Nucleus accumbens (tissue), 56 donors: ENCODE measurements around the gene UBE2J2.

Experiments used
- DNase-seq, 56 donors: peaks; one replicate each; lab custom pipeline; 2025; lab: John Stamatoyannopoulos, UW

The UBE2J2 gene

DNA sequence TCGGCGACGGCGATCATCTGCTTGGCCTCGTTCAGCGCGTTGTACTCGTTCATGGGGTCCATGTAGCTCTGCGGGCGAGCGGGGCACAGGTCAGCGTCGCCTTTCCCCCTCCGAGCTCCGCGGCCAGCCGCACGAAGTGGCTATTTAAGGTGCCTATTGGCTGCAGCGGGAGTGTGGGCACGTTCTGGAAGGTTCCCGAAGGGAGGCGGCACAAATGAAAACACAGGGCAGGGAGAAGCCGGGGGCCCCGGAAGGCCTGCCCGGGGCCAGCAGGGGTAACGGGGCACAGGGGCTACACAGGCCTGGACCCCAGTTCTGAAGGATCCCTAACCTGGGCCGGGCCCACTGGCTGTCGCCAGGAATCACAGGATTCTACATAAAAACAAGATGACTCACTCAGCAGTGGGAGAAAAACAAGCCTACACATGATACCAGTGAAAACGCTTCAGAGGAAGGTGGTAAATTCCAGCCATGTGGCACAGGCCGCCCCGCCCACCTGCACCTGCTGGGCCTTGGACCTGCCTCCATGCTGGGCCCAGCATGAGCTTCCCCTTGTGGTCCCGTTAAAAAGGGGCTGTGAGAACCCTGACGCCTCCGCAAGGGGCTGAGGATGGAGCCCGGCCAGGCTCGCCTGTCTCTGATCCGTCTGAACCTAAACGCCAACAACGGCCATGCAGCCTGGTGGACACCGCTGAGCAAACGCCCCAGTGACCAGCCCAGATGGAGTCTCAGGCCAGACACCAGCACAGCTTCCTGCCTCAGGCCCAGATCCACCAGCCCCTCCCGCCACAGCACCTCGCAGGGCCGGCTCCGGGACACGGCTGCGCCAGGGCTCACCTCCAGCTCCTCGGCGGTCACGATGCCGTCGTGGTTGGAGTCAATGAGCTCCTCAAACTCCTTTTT is 55.8 kb downstream of the UBE2J2 start:
- DNase-seq, result peak in 1 of 56 donors; percentile 65

DNA sequence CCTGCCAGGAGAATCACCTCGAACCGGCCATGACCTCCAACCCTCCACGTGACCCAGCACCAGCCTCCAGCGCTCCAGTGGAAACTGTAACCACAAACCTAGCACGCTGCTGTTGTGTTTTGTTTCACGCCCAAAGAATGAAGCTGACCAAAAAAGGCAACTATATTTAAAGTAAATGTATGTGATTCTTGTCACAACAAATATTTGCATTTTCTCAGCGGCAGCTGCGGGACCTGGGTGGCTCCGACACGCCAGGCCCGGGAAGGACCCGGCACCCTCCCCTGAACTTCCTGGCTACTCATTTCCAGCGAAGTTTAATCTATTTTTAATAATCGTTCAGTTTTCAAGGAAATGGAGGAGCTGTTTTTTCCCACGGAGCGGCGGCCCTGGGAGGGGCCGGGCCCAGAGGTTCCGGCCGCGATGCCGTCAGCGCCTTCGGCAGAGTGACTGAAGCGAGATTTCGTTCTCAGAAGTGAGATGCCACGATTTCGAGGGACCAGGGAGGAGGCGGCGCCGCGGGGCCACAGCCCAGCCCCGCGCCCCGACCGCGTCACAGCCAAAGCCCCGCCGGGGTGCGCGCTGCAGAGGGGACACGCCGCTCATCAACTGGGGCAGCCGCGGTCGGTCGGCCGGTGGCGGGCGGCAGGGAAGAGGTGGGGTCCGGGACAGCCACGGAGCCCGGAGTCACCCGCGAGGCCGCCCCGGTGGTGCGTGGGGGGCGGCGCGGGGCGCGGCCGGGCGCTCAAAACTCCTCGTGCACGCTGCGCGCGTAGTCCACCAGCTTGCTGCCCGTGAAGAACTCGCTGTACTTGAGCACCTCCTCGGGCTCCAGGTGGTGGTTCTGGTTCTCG is 56.7 kb downstream of the UBE2J2 start:
- DNase-seq, result no peak

DNA sequence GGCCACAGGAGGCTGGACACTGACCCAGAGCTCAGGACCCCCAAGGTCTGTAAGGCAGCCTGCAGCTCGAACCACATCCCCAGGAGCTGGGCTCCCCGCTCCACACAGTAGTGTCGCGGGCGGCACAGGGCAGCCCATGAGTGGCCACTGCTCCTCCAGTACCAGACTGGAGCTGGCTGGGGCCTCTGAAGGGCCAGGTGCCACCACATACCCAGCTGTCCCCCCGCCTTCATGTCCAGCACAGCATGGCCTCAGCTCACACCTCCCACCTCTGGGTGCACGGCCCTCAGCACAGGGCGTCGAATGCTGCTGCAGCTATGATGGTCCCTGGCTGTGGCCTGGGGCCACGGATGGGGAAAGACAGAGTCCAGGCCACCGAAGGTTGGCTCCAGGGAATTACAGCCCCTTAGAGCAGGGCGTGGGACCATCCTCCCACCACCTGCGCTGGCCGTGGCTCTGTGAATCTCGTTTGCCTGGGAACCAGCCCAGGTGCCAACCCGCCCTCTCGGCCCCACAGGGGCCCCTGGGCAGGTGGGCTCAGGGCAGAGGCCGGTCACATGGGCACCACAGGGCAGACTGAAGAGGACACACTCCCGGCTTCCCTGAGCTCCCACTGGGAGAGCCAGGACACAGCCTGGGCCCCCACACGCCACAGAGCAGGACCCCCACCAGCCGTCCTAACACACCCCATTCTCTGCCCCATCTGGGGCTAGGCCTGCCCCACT is 57.6 kb downstream of the UBE2J2 start:
- DNase-seq, result no peak

DNA sequence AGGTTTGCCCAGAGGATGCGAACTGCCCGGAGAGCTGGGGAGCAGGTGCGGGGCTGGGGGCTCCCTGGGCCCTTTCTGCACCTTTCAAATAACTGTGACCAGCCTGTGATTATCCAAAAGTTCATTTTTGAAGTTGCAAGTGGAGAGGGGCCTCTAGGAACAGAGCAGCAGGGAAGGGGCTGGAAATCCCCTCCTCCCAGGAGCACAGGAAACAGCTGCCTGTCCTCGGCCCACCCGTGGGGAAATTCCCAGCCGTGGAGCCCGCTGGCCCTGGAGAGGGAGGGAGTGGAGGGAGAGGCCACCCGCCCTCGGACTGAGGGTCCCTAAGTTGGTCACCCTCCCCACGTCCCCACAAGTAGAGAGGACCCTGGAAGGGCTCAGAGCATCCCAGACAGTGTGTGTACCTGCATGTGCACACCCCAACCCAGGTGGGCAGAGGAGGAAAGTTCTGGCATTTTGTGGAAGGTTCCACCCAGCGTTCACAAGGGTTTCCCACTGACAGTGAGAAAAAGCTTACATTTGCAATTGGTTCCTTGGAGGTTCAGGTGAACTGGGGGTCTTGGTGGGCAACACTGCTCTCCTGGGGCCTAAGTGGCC is 58.5 kb downstream of the UBE2J2 start:
- no peak for DNase-seq

DNA sequence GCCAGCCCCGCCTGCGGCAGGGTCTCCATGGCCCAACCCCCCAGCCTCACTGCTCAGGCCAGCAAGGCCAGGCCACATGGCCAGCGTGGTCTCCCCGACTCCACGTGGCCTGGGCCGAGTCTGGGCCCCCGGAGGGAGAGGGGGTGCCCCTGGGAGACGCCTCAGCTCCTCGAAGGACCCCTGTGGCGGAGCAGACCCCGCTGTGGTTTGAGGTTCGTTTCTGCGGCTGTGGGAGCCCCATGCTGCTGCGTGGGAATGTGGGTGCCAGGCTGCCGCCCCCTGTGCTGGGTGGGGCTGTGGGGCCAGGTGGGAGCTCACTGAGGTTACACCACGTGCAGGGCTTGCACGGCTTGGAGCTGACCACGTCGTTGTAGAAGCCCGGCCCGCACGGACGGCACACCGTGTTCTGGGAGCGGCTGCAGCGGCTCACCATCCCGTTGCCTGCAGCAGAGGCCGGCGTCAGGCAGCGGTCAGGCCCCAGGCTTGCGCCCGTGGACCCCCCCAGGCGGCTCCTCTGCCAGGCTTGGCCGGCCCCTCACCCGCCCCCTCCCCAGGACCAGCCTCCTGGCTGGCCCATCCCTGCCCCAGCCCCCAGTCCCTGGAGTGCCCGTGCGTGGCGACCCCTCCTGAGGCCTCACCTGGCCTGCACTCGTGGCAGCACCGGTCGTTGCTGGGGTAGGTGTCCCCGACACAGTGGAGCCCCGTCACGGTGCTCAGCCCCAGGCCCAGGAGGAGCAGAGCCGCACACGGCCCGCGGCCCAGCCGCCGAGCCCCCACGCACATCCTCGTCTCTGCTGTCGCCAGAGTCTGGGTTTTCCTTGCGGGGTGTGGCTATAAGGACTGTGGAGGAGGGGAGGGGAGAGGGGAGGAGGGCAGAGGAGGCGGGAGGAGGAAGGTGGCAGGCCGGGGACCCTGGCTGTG is 60.0 kb downstream of the UBE2J2 start, which contains the start of gene TNFRSF4:
Gene TNFRSF4 (minus strand): TSS at position 809 of the 921 bp plus-strand sequence. CDS start 26 bp downstream, at position 783.
- no peak for DNase-seq

DNA sequence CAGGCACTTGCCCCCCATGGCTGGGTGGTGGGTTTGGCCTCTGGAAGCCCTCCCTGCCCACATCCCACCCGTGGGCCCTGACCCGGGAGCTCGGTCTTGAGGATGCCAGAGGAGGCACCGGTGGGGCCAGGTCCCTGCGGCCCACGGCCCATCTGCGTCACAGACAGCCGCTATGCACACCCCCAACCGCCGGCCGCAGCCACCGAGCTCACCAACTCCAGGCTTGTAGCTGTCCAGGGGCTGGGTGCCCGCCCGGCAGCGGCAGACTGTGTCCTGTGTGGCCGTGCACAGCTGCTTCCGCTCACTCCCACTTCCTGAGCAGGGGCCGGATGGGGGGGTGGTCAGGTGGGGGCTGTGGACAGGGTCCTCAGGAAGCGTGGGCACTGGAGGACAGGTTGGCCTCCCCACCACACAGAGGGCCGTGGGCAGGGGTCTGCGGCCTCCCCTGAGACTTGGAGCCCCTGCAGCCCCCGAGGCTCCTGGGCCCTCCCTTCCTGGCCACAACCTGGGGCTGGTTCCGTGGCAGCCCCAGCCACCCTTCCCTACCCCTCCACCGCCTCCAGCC is 60.8 kb downstream of the UBE2J2 start:
- no peak for DNase-seq

DNA sequence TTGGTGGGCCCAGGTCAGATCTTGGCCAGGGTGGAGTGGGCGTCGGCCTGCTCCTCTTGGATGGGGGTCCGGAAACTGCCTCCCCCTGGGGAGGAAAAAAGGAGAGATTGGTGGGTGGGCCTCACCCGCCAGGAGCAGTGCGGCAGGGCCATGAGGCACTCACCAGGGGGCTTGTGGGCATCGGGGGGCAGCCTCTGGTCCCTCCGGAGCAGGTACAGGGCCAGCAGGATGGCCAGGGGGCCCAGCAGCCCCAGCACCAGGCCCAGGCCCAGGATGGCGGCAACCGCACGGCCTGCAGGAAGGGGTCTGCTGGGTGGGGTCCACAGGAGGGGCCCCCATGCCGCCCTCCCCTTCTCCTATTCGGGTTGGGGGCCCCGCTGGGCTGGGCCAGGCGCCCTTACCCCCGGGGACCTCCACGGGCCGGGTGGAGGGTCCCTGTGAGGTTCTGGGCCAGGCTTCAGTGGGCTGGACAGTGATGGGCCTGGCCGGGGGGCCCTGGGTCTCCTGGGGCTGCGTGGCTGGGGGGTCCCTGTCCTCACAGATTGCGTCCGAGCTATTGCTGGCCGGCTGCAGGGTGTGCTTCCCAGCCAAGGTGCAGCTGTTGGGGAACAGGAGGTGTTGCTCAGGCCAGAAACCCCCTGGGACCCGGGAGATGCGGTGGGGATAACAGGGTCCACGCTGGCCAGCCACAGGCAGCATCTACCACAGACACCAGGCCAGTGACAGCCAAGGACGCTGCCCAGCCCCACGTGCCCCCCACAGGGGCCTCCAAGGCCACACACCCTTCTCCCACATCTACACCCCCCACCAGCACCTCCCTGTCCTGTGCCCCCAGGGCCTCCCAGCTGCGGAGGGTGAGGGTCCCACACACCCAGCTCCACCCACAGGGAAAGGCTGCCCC is 61.9 kb downstream of the UBE2J2 start:
- DNase-seq, result no peak

DNA sequence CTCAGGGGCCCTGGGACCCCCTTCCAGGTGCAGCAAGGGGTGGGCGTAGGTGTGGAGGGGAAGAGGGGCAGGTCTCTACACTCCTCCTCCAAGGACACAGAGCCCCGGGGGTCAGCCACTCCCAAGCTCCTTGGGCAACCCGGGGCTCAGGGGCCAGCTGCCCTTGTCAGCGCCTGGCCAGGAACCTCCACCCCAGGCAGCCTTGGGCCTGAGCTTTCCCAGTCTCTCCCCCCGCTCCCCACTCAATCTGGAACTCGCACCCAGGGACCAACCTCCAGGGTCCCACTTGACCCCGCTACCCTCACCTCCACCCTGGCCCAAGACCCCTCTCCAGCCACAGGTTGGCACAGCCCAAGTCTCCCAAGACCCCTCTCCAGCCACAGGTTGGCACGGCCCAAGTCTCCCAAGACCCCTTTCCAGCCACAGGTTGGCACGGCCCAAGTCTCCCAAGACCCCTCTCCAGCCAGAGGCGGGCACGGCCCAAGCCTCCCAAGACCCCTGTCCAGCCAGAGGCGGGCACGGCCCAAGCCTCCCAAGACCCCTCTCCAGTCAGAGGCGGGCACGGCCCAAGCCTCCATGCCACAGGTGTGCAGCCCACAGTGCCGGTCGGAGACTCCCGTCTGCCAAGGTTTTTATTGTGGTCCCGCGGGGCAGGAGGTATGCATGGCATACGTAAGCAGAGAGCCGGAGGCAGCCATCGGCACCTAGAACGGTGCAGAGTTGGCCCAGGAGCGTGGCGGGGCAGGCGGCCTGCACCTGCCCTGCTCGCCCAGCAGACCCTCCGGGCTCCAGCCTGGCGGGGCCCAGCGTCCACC is 62.7 kb downstream of the UBE2J2 start:
- DNase-seq, result no peak

DNA sequence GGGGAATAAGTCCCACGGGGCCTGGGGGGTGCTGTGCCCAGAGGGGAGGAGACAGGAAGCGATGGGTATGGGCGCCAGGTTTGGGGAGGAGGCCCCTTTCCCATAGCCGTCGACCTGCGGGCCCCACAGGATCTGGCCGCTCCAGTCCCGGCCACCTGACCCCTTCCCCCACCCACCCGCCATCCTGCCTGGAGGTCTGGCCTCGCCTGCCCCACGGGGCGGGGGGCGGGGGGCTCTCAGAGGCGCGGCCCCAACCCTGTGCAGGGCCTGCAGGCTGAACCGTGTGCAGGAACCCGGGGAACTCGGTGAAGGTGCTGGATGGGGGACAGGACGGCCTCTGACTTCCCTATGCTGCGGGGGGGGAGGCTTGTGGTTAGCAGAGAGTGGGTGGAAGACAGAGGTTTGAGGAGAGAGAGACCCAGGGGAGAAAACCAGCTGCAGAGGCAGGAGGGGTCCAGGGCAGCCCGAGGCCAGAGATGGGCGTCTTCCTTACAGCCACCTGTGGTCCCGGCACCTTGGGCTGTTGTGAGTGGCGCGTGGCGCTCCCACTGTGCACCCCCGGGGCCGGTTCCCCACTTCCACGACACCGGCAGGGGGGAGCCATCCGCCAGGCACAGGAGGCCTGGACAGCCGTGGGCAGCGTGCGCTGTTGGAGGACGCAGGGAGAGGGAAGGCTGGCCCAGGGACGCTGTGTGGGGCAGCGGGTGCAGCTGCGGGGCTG is 64.8 kb downstream of the UBE2J2 start:
- DNase-seq, result no peak

DNA sequence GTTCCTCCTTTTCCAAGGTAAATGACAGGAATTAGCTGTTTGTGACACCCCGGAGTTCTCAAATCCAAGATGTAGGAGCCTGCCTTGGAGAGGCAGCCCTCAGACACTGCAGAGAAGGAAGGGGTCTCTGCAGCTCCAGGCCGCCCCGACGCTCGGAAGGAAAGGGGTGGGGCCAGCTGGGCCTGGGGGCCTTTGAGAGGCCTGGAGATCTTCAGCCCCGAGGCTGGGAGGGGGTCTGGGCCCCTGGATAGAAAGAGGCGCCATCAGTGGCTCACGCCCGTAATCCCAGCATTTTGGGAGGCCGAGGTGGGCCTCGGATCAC is 66.1 kb downstream of the UBE2J2 start:
- DNase-seq, result no peak

DNA sequence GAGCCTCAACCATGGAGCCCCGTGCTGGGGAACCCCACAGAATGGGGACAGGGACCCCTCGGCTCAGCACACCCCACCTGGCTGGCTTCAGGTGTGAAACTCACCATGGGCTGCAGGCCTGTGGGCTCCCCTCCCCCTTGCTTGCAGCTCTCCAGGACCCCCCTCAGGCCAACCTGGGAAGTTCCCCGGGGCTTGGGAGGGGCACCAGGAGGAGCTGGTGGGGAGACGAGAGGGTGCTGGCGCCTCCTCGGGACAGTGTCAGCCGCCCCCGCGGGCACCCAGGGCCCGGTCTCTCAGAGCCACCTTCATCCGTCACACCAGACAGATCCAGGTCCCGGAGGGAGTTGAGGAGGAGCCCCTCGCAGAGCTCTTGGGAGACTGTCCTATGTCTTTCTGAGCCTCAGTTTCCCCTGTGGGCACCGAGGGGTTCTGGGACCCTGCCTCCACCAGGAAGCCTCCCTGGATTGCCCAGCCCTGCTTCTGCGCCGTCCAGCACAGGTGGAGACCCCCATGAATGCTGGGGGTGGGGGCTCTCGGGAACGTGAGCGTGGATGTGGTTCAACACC is 66.6 kb downstream of the UBE2J2 start:
- no peak for DNase-seq

DNA sequence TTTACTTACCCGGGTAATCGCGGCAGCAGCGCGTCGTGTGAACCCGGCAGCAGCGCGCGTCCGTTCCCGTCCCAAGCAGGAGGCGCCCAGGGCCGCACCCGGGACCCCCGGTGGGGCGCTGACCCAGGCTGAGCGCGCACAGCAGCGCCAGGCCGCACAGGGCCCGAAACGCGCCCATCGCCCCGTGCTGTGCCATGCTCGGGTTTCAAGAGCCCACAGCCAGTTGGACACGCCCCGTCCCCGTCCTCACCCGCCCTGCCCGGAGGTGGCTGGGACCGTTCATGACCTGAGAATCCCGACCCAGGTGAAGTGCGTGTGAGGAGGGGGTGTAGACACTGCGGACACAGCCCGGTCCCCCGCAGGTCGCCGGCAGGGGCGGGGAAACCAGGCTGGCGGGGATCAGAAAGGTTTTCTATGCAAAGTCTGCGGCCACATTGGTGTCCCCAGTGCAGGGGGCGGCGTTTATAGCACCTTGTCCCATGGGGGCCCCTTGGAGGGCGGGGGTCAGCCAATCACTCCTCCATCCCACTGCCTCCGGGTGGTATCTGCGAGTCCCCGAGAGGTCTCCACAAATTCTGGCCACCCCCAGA is 67.2 kb downstream of the UBE2J2 start, which contains the start of gene TNFRSF18:
Gene TNFRSF18 (minus strand): TSS at position 217 of the 590 bp plus-strand sequence. CDS start 21 bp downstream, at position 196.
- no peak for DNase-seq

DNA sequence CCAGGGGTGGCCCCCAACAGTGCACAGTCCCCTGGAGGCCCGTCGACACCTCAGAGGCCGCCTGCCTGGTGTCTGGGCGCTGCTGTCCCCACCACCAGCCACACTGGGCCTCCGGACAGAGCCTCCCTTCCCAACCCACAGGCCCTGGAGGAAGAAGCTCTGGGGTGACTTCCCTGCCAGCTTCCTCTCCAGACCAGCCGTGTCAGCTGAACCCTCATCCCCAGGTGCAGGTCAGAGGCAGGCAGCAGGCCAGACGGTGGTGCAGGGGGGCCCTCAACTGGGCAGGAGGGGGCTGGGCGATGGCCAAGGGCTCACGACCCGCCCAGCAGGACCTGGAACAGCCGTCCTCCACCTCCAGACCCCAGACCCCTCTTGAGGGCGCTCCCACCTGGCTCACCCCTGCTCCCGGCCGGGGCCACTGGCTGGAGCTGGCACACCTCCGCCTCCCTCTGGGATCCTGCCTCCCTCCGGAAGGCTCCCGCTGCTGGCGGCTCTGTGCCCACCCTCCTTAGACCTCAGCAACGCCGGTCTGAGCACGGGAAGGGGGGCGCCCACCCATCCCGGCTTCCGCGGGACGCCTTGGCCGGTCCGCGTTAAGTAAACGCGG is 67.8 kb downstream of the UBE2J2 start:
- DNase-seq, result no peak

DNA sequence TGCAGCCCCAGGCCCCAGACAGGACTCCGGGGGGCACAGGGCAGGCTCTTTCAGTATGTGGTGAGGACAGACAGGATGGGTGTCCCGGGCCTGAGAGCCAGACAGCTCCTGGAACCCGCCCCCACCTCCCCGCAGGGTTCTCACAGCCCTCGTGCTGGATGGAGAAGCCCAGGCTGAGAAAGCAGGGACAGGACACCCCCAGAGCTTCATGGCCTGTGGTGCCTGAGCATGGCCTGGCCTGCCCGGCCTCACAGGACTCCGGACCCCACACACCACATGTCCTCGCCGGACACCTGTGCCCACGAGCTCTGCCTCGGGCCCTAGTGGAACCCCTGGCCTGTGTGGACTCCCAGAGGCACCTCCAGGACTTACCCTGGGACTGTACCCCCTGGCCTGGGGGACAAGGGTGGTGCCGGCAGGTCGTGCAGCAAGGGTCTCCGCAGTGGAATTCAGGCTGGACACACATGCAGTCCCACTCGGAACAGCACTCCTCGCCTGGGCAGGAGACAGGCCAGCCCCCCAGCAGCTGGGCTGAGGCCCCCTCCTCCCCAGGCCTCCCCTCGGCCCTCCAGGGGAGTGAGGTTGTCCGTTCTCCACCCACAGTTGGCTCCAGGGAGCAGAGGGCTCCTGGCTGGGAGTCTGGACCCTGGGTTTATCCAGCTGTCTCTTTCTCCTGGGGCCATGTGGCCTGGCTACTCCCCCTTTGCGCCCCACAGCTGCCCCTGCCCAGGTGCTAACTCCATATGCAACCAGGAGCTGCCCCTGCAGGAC is 68.5 kb downstream of the UBE2J2 start:
- no peak for DNase-seq
